NCI-H774 (cell line): ENCODE data around the gene PPM1F.
"Not testable (repeated sequence)": the region's sequence is repeated elsewhere in the genome, so short reads cannot be mapped to it uniquely, and the experiment has no call there.

Experiments used
- DNase-seq: peaks from one replicate; lab custom pipeline; 2025; lab: John Stamatoyannopoulos, UW

The PPM1F gene

GRCh38 chr22:21940521-21940920, 12.1 kb downstream of the PPM1F start:
- DNase-seq: no peak

GRCh38 chr22:21939935-21940334, 12.7 kb downstream of the PPM1F start:
- not testable (repeated sequence) for DNase-seq

GRCh38 chr22:21939461-21939913, 13.2 kb downstream of the PPM1F start:
- no peak for DNase-seq

- DNase-seq: no peak
Measured at GRCh38 chr22:21938906-21939305, 13.7 kb downstream of the PPM1F start.

- DNase-seq: peak; percentile 84
Measured at GRCh38 chr22:21938071-21938822, 14.4 kb downstream of the PPM1F start.

GRCh38 chr22:21937821-21938070, 14.9 kb downstream of the PPM1F start:
- DNase-seq: no peak

GRCh38 chr22:21937041-21937820, 15.4 kb downstream of the PPM1F start:
- DNase-seq: no peak

GRCh38 chr22:21936151-21936775, 16.4 kb downstream of the PPM1F start:
- no peak for DNase-seq

GRCh38 chr22:21933910-21934309, 18.7 kb downstream of the PPM1F start:
- no peak for DNase-seq

- no peak for DNase-seq
Measured at GRCh38 chr22:21933413-21933812, 19.2 kb downstream of the PPM1F start.

GRCh38 chr22:21932347-21932746, 20.3 kb downstream of the PPM1F start:
- no peak for DNase-seq

- DNase-seq: no peak
Measured at GRCh38 chr22:21931056-21931455, 21.6 kb downstream of the PPM1F start.

- DNase-seq: no peak
Measured at GRCh38 chr22:21929253-21929652, 23.4 kb downstream of the PPM1F start.

- DNase-seq: no peak
Measured at GRCh38 chr22:21928048-21928447, 24.6 kb downstream of the PPM1F start.

GRCh38 chr22:21927174-21927823, 25.3 kb downstream of the PPM1F start:
- DNase-seq: no peak

GRCh38 chr22:21926728-21927127, 25.9 kb downstream of the PPM1F start:
- no peak for DNase-seq

- DNase-seq: no peak
Measured at GRCh38 chr22:21923163-21923561, 29.5 kb downstream of the PPM1F start.

- DNase-seq: no peak
Measured at GRCh38 chr22:21922370-21923162, 30.1 kb downstream of the PPM1F start.

- DNase-seq: no peak
Measured at GRCh38 chr22:21921729-21922128, 30.9 kb downstream of the PPM1F start.

- no peak for DNase-seq
Measured at GRCh38 chr22:21921184-21921721, 31.4 kb downstream of the PPM1F start.

GRCh38 chr22:21920341-21921183, 32.1 kb downstream of the PPM1F start:
- no peak for DNase-seq
